Measurements from ENCODE around the gene C2orf72.
"Not testable (repeated sequence)": the region's sequence is repeated elsewhere in the genome, so short reads cannot be mapped to it uniquely, and the experiment has no call there.

The C2orf72 gene

DNA sequence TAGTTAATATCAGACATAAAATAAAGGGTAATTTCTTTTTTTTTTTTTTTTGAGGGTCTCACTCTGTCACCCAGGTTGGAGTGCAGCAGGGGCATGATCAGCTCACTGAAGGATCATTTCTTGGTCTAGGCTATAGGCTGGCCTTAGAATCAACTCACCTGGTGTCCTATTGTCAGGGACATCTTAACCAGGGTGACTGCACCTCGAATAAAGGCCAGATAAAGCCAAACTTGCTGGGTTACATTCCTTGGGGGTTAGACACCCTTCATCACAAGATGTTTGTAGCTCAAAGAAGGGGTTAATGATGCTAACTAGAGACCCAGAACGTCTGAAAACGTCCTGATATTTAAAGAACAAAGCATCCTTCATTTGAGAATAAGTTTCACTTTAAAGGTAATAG, 23.5 kb upstream of the C2orf72 start:
- no peak for DNase-seq (ENCODE audit: low read depth in 2 of 2)

DNA sequence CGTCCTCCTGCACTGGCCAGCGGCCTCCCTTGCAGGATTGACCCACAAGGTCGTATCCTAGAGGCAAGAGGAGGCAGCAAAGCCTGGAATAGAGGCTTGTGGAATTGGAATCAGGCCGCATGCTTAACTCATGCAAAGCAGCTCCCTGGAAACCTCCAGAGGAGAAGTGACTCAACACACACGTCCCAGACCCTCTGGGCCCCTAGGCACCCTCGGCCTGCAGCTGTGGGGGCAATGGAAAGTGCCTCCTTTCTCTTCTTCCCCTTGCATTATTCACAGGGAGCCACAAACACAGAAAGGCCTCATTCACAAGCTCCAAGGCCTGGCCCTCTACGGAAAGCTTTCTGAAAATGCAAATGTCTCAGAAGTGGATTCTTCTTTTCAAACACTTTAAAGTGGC, 21.8 kb upstream of the C2orf72 start:
- no peak for DNase-seq (ENCODE audit: low read depth in 2 of 2)

DNA sequence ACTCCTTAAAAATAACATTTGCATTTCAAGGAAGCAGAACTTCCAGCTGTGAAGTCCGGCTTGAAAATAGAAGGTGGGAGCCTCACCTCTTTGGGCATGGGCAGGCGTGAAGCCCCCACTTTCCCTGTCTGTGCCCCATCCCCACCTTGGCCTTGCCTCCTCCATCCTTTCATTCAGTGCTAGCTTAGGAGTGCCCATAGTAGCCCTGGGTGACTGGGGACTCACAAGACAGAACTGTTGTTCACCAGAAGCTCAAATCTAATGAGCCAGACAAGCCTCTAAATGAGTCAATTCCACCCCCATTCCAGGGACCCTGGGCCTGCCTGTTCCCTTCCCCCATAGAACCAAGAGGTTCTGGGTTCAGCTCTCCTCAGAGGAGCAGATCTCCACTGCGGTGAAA, 21.4 kb upstream of the C2orf72 start:
- no peak for DNase-seq (ENCODE audit: low read depth in 2 of 2)

DNA sequence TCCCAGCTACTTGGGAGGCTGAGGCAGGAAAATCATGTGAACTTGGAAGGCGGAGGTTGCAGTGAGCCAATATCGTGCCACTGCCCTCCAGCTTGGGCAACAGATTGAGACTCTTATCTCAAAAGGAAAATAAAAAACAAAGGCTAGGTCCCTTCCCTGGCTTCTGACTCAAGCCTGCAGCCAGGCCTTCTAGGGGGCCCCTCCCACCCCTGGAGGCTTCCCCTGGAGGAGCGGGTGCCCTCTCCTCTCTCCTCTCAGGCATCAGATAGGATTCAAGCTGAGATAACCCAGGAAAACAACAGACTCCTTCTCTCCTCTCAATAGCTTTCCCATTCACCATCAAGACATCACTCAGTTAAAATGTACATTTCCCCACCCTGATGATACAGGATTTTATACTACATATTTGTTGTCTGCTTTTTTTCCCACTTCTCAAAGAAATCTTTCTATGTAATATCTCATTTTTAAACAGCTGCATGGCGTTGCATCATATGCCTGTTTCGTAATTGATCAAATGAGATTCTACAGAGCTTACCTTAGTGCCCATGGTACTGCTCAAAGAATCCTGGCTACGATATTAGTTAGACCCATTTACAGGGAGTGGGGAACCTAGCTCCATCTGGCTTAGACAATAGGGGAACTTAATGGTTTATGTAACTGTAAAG, 20.6 kb upstream of the C2orf72 start:
- no peak for DNase-seq (ENCODE audit: low read depth in 2 of 2)

DNA sequence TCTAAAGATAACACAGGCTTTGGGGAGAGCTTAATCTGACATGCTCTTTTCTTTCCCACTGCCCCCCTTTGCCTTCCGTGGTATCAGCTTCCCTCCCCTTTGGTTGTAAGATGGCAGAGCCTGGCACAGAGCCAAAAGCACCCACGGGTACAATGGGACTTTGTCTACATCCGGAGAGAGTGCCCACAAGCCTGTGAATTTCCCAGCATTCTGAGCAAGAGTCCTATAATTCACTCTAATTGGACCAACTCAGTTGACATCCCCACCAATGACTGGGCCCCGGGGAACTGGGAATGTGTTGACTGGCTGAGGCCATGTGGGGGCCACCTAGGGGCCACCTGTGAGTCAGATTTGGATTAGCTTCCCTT, 20.1 kb upstream of the C2orf72 start:
- no peak for DNase-seq (ENCODE audit: low read depth in 2 of 2)

DNA sequence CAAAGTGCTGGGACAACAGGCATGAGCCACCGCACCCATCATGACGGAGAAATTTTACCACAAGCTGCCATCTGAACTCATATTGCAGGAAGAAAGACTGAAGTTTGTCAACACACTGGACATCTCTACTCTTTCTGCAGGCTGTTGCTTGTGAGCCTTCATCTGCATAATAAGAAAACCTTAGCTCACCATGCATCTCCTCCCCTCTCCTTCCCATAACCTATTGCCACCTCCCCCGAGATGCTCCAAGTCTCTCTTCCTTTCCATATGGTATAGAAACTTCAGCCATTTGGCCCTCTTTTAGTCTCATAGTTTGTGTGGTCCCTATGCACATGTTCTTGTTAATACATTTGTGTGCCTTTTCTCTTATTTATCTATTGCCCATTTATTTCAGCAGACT, 19.1 kb upstream of the C2orf72 start:
- DNase-seq (ENCODE audit: low read depth in 2 of 2) = no peak

DNA sequence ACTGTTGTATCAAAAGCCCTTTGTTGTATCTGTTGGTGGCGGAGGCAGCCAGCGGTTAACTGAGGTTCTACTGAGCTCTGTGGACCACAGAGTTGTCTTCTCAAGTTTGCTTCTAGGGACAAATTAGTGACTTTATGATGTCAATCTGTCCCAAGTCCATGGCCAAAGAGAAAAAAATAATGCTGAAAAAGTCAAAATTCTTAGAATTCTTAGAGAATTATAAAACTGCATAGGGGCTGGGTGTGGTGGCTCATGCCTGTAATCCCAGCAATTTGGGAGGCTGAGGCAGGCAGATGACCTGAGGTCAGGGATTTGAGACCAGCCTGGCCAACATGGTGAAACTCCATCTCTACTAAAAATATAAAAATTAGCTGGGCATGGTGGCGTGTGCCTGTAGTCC, 12.3 kb upstream of the C2orf72 start:
- DNase-seq (ENCODE audit: low read depth in 2 of 2) = not testable (repeated sequence)

DNA sequence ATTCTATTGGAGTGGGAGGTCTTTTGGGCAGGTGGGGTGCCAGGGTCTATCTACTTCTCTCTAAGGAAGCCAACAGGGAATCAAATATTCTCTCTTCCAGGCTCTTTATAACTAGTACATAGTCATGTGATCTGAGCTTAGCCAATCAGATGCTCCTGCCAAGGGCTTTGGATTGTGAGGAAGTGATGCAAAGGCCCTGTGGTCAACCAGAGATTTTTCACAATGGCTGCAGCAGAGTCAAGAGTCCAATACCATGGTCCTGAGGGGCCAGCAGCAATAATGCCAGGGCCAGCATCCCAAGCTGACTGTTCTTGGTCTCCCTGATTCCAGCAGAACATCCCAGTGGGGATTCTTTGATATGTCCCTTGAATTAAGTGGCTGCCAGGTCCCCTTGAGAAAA, 8.4 kb upstream of the C2orf72 start:
- DNase-seq (ENCODE audit: low read depth in 2 of 2) = no peak

DNA sequence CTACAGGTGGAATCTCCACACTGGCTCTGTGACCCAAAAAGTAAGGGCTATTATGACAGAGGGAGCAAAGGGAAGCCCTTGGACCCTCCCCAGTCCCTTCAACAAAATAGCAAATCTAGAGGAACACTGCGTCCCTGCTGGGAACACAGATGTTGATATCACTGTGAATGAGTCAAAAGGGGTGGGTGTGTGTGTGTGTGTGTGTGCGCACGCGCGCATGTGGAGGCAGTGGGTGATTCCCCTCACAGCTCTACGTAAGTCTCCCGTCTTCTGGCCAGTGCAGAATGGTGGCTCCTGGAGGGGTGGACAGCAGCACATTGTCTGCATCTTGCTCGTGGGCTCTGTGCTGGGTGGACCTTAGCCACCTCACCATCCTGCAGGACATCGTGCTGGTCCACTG, 7.8 kb upstream of the C2orf72 start:
- DNase-seq (ENCODE audit: low read depth in 2 of 2) = no peak

DNA sequence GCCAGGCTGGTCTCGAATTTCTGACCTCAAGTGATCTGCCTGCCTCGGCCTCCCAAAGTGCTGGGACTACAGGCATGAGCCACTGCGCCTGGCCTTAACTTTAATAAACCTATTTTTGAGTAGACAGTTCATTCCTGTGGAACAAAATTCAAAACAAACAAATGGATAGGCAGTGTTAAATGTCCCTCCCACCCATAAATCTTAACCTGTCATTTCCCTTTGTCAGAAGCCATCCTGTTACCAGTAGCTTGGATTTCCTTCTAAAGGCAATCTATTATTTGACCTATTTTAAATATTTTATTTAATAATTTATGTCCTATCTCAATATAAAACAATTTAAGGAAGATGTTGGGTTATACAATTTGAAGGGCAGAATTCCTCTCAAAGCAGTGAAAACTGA, 6.6 kb upstream of the C2orf72 start:
- DNase-seq (ENCODE audit: low read depth in 2 of 2) = no peak

DNA sequence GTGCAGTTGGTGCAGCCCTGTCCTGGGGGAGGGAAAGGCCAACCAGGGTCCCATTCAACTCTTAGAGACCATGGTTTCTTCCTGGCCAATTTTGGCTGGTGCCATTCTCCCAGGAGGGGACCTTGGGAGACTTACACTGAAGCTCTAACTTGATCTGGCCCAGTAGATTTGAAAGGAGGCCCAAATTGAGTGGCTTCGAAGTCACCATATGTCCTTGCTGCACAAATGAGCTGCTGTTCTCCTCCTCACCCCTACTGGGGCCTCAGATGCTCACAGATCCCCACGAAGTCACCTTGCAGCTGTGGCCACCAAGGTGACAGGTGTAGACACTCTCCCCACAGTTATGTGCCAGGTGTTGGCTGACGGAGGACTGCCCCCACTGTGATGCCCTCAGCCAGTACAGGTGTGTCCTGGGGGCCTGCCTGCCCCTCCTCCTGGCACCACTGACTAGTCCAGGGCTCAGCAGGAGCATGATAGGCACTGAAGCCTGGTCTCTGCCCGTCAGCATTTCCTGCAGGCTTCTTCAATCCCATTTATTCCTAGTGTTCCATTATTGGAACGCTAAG, 4.7 kb upstream of the C2orf72 start:
- DNase-seq (ENCODE audit: low read depth in 2 of 2) = no peak

DNA sequence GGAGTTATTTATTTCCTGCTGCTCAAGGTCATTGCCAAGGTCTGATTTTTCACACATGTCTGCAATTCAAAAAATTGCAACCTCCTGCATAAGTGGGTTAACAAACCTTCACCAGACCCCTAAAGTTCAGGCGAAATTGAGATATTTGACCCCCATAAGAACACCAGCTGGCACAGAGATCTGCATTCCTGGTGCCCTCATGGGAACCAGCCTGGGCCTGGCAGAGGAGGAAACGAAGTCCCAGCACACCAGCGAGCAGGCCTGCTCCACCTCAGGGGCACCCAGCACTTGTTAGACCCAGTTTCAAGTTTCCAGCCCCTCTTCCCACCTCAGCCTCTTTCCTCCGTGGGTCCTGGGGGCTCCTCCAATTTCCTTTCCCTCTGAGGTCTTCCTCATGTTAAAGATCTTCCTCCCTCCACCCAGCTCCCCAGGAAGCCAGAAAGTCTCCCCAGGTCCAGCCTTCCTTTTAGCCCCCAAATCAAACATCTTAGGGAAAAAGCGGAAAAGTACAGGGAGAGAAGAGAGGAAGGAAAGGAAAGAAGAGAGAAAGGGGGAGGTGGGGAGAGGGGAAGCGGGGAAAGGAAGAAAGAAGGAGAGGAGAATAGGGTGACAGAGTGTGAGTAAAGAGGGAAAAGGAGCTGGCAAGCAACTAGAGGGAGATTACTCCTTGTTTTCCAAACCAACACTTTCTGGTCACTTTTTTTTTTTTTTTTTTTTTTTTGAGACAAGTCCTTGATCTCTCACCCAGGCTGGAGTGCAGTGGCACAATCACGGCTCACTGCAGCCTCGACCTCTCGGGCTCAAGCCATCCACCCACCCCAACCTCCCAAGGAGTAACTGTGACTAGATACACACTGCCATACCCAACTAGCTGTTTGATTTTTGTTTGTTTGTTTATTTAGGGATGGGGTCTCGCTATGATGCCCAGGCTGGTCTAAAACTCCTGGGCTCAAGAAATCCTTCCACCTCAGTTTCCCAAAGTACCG, 3.9 kb upstream of the C2orf72 start:
- DNase-seq (ENCODE audit: low read depth in 2 of 2) = no peak

DNA sequence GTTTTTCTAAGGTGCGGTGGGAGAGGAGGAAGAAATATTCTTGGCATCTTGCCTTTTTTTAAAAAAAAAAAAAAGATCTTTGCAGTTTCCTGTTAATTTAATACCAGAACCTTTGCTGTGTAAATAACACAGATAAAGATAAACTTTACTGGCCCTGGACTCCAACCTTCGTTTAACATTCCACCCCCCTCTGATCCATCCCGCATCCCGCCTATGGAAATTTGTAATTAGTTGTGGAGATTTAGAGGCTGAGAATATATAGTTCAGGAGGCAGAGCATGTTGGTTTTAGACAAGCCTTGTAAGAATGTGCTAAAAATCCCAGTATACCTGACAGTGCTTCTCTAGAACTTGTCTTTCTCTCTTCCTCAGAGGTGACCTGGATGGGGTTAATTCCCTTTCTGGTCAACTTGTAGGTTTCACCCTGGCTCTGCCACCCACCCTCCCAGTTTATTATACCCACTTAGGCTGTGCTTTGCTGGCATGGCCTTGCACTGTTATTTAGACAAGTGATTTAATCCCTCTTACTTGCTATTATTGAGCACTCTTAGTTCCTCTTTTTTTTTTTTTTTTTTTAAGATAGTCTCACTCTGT, 2.9 kb upstream of the C2orf72 start:
- DNase-seq (ENCODE audit: low read depth in 2 of 2) = no peak

DNA sequence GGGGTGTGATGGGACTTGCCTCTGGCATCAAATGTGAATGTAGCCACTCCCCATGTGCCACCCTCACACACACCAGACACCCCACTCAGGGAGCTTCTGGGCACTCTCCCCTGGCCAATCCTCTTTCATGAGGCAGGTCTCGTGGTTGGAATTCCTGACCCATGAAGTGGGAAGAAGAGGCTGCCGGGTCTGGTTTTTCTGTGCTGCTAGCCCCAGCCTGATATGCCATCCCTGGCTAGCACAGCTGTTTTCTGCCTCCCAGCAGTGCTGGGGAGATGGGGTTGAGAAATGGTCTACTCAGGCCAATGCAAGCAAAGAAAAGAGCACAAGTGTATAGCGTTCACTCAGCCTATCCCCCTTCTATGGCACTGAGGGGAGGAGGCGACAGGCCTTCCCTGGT, 1.2 kb upstream of the C2orf72 start:
- DNase-seq (ENCODE audit: low read depth in 2 of 2) = no peak

DNA sequence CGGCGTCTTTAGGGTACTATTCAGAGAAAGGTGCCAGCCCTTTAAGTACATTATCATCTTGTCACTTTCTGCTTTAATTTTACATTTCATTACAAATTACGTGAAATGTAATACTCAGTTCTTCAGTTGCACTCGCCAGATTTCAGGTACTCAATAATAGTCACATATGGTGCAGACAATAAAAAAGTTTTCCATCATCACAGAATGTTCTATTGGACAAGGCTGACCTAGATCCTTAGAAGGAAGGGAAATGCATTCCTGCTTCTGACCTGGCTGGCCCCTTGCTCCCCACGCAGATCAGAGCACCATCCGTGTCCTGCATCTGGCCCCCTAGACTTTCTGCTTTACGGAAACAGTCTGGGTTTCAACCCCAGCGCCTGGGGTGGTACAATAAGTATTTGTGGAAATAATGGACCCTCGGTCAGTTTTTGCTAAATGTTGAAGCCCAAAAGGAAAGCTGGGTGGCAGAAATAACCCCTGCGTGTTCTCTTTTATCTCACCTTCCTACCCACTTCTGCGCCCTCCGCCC, 681 bp upstream of the C2orf72 start:
- DNase-seq (ENCODE audit: low read depth in 2 of 2) = no peak

DNA sequence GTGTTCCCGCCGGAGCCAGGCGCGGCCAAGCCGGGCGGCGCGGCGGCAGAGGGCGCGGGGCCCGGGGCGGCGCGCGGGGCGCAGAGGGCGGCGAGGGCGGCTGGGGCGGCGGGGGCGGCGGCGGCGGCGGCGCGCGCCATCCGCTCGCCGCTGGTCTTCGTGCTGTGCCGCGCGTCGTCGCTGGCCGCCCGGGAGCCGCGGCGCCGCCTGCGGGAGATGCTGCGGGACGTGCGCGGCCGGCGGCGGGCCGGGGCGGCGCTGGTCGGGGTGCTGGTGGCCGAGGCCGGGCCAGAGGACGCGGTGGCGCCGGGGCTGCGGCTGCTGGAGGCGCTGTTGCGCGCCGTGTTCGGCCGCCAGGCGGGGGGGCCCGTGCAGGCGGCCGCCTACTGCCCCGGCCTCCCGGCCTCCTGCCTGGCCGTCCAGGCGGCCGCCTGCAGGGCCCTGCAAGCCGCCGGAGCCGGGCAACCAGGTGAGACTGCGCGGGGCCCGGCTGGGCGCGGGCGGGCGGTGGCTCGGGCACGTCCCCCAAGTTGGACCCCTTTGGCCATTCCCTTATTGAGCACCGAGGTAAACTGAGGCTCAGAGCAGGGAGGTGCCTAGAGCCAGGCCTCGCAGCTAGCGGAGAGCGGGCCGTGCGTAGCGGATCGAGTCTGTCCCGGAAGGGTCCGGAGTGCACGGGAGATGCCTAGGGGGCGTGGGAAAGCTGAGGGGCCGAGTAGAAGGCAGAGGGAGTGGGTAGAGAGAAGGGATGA, 584 bp downstream of the C2orf72 start:
- DNase-seq (ENCODE audit: low read depth in 2 of 2) = no peak

DNA sequence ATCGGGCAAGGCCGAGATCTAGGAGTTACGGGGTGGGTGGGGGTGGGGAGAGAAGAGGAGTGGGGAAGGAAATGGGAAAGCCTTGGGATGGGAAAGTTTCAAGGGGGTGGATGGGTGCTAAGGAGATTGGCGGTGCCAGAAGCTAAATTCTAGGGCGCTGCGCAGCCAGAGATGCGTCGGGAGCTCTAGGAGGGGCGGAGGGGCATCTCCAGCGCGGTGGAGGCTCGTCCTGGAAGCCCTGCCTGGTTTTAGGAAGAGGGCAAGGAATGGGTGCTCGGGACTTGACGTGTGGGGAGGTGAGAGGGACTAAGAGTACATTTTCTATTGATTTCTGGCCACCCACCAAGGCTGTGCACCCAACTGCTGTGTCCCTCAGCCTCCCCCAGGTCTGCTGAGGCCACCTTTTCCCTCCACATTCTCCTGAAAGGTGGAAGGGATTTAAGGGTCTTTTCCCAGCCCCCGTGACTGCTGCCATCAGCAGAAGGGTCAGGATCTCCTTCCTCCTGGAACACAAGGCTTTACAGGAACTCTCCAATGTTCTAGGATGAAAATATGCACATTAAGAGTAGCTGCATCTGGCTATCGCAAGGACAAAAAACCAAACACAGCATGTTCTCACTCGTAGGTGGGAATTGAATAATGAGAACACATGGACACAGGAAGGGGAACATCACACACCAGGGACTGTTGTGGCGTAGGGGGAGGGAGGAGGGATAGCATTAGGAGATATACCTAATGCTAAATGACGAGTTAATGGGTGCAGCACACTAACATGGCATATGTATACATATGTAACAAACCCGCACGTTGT, 1.4 kb downstream of the C2orf72 start:
- DNase-seq (ENCODE audit: low read depth in 2 of 2) = no peak

DNA sequence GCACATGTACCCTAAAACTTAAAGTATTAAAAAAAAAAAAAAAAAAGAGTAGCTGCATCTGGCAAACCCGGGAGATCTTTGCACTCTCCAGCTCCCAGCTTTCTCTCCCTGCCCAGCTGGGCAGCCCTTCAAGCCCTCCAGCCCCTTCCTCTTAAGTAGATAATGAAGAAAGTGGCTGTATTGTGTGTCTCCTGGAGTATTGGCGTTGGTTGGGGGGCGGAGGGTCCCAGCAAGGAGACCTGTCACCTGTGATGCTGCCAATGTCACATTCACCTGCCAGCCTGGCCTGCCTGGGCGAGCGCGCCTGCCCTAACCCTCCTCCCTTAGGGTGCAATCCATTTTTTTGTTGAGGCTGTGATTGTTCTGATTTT, 2.0 kb downstream of the C2orf72 start:
- DNase-seq (ENCODE audit: low read depth in 2 of 2) = no peak

DNA sequence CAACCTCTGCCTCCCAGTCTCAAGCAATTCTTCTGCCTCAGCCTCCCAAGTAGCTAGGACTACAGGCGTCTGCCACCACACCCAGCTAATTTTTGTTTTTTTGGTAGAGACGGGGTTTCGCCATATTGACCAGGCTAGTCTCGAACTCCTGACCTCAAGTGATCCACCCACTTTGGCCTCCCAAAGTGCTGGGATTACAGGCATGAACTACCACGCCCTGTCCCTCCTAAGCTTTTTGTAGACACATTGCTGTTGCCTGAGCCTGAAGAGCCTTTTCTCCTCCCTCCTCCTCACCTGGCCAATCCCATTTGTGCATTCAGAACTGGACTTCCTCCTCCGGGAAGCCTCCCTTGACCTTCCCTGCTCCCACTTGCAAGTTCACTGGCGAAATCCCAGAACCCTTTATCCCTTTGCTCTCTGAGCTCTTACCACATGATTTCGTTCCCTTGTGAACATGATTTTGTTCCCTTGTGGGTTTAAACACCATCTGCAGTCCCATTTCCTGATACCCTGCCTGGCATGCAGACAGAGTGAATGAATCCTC, 2.6 kb downstream of the C2orf72 start:
- no peak for DNase-seq (ENCODE audit: low read depth in 2 of 2)

DNA sequence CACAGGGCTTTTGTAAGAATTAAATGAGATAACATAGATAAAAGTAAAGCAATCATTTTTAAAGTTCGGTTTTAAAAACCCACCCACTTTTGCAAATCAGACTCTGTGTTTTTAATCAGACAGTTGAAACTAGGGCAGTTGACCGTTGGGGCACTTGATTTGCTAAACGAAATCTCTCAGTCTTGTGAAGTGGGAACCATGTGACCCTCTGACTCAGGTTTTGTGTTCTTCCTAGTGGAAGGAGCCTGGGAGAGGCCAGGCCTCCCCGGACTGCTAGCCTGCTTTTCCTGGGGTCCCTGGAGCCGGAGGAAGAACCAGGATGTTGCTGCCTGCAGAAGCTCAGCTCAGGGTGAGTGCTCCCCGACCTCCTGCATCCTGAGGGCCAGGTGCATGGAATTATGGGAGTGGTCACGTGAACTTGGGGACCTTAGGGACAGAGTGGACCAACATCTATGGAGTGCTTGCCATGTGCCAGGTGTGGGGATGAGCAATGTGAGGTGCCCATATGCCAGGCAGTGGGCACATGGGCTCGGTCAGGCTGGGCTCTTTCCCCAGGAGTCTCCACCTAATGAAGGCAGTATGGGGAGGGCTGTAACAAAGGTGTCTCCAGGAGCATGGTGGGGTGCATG, 3.9 kb downstream of the C2orf72 start:
- DNase-seq (ENCODE audit: low read depth in 2 of 2) = no peak
